Left cardiac atrium (tissue), 4 donors: ENCODE results near the gene CCDC34. TPM values are rescaled to one million over a fixed set of nuclear protein-coding genes. Genes with fewer than 3 reads are reported as not detected.

Source experiments
- ATAC-seq, 2 donors: fragments of 200-7000 bp; cut with Tn5 transposase; one replicate each; pipeline ENCODE4 v1.9.1; 2020; ENCODE audit warnings: mild to moderate bottlenecking in 2 of 2, moderate library complexity in 2 of 2
- DNase-seq: peaks from one replicate; pipeline ENCODE4 v3.0.0-alpha.2; 2020
- intact Hi-C, 2 donors: fragments of 100-400 bp; cut with DNase I; formaldehyde crosslinking; loops; one replicate each; pipeline versions ENCODE4 v1.14.1 to v1.15.1; 2022 to 2023
- total RNA-seq, 2 donors: library from RNA; stranded (reverse); fragmentation: NEBNext Ultra II Directional; extraction: Animal tissue kit (Norgen Biotek cat#: 25700); gene quantifications; one replicate each; pipeline ENCODE4 v1.2.1, GENCODE V29; 2021
- donor health status: DM: no; HTN: yes; CAD: no.
- donor health status: DM: no; HTN: yes; CAD: no; lungs with severe emphysema.
- donor health status: DM: yes; HTN: yes; CAD: no.
- donor health status: Dilated cardiomyopathy.

Gene CCDC34
- total RNA-seq, 2 donors from 2014 or later, result 2.0 to 3.0 TPM

DNA sequence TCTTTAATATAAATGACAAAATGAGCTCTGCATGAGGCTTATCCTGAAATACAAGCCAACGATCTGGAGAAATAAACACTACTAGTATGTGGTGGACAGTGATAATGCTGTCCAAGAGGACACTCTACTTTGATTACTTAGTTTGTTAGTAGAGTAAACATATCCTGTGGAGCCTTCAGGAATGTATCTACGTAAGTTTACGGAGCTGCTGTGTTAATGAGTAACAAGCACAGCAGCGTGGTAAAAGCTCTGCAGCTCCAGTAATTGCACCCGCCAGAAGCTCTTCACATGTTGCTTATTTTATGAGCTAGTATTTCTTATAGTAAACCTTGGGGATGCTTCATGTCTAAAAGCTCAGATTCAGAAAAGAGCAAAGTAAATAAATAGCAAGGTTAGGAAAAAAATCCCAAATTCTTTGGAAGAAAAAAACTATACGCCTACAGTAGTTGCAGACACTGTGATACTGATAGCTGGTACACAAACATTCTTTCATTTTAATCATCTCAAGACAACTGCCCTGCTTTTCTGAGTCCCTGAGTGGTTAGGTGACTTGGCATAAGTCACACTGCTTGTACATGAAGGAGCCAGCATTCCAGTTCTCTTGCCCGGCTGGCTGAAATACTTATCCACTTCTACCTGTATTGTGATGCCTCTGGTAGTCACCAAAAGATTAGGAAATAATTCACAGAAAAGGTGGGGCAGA is 32.7 kb upstream of the CCDC34 start:
- ATAC-seq (peak; percentile 19 to 56), DNase-seq (no peak)
- intact Hi-C loops, result no loop called here

DNA sequence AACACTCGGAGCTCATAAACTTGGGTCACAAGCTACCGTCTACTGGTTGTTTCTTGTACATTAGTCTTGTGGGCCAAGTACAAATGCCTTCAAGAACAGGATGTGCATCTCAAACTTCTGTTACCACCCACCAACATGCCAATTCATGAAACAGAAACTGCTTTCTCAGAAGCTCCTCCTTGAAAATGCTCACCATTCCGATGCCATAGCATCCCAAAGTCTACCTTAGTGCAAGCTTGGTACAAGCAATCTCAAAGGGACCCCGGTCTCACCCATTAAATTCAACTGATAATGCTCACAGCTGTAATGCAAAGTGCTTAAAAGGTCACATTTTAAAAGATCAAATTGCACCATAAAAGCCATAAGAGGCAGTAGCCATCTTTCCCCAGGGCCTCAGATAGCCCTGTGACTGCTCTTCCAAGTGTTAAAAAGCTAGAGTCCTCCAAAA is 31.8 kb upstream of the CCDC34 start:
- ATAC-seq (no peak), DNase-seq (no peak)
- intact Hi-C loops, result no loop called here

DNA sequence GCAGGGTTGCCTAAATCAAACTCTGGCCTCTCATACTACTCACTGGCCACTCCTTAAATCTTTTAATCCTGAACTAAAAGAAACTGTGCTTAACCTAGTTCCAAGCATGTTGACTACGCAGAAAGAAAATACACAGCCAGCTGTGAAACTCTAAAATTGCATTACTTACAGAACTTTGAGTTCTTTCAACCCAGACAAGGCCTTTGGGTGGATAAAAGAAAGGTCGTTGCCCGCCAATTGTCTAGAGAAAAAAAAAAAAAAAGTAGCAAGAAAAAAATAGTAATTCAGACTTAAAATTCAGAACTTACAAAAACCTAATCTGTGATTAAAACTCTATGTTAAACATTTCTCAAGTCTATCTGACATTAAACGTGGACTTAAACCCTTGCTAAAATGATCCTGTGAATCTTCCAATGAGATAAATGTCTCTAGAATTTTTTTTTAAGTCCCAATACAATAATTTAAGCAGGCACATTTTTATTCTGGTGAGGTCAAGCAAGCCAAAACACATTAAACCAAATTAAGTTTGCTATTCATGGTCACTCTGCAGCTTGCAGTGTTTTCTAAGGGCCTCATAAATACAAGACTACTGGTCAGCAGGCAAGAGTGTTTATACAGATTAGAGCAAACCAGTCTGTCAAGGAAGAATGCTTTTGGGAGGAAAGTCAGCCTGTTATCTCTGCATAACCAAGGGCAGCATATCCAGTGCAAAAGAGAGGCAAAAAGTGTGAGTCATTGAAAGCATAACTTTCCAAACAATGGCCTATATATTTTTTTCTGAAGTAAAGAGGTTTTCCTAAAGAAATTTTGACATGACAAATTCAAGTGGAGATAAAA is 29.5 kb upstream of the CCDC34 start:
- peak in 1 of 2 donors; percentile 90 for ATAC-seq
- intact Hi-C loops, result no loop called here
- DNase-seq, result no peak

DNA sequence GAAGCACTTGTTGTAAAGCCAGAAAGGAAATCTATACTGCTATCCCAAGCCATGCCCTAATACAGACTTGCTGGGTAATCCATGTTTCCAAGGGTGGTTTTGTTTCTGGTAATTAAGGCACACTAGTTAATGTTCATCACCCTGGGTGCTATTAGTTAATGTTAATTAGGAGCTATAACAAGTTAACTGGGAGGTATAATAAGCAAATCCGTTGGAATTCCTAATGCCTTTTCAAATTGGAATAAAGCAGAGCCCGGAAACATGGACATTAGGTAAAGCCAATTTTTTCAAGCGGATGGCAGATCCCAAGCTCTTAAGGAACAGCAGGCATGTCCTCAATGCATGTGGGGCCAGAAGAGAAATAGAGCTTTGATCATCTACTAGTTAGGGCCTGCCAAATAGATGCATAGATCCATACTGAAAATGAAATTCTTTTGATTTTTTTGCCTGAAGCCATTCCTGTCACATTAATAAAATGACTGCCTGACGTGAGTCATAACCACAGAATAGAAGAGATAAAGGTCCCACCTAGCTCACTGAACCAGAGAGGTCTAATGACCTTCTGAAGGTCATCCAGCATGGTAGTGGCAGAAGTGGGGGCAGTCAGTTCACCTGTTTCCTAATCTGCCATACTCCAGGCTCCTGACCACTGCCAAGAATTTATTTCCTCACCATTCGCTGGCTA is 28.5 kb upstream of the CCDC34 start:
- ATAC-seq (peak in 1 of 2 donors; percentile 40), DNase-seq (no peak)
- intact Hi-C loops, result no loop called here

DNA sequence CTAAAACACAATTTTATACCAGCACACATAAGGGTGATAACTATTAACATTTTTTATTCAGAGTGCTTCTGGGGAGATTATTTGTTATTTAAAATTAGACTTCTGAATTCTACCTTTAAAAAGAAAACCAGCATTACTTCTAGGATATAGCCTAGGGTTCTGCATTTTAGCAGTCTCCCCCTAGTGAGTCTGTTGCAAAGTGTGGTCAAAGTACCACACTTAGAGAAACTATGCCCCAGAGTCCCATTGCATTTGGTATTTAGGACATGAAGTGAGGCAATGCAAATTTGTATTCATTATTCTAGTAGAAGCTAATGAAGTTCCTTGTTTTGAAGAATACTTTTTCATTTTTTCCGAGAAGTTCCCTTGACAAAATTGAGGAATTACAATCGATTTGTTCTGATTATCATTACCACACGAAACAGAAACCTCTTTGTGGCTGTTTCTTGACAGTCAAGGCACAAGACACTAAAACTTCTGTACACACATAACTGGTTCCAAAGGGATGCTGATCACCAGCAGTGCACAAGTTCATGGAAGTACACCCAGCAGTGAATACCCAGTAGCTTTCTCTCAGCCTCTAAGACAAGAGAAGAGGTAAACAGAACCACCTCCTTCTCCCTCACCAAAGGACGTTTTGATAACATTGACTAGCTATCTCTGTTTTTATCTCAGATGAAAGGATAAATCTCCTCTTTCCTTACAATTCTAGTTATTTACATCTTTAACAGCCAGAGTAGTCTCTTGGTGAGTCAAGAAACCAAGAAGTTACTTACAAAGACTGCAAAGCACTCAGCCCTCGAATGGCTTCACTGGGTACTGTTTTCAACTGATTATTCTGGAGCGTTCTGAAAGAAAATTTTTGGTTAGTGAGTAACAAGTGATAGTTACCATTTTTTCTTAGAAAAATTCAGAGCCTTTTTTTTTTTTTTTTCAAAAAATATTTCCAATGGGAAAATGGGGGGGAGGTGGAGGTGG is 27.6 kb upstream of the CCDC34 start:
- ATAC-seq (peak in 1 of 2 donors; percentile 34), DNase-seq (no peak)
- intact Hi-C loops, result no loop called here

DNA sequence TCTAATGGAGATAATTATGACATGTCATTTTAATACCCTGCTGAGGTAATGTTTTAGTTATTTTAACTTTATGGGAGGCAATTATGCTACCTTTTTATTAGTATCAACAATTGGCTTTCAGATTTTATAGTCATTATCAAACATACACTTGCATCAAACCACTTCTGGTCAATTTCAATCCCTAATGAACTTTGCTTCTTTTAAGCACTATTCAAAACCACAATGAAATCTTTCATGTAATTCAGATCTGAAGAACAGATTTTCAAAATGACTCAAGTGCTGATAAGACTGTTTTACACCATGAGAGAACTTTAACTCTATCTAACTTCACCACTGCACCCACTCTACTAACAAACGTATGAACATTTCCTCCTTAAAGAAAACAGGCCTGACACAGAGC is 25.9 kb upstream of the CCDC34 start:
- ATAC-seq, result no peak
- intact Hi-C loops, result no loop called here

DNA sequence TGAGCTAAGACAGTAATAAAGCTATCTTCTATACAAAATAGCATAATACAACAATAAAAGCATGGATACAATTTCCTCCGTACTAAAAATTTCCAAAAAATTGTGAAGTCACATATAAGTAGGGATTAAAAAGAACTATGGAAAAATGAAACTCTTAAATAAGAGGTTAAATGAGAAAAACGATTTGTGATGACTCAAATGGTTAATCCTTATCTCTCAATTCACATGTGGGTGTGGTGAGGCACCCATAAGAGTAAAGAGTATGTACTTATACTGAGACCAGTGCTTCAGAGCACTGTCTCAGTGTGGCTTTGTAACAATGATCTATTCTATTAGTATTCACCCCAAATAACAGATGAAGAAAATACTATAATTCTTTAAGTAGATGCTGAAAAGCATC is 25.0 kb upstream of the CCDC34 start:
- intact Hi-C loops, result no loop called here
- DNase-seq (no peak), ATAC-seq (no peak)

More for the DNA sequence above, 25.9 kb upstream of the CCDC34 start:
- no peak for DNase-seq

DNA sequence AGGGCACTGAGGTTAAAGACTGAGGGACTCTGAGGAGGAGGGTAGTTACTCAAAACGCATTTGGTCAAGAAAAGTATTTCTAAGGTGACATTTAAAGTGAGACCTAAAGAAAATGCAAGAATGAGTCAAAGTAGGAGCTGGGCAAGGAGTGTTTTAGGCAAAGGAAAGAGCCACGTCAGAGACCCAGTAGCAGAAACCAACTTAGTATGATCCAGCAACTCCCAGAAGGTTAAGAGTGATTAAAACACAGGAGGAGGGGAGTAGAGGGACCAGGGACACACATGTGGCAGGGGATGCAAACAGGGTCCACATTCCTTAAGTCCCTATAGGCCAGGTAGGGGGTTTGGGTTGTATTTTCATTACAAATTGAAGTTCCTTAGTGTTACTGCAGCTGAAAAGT is 24.3 kb upstream of the CCDC34 start:
- intact Hi-C loops, result no loop called here
- no peak for DNase-seq
- no peak for ATAC-seq

DNA sequence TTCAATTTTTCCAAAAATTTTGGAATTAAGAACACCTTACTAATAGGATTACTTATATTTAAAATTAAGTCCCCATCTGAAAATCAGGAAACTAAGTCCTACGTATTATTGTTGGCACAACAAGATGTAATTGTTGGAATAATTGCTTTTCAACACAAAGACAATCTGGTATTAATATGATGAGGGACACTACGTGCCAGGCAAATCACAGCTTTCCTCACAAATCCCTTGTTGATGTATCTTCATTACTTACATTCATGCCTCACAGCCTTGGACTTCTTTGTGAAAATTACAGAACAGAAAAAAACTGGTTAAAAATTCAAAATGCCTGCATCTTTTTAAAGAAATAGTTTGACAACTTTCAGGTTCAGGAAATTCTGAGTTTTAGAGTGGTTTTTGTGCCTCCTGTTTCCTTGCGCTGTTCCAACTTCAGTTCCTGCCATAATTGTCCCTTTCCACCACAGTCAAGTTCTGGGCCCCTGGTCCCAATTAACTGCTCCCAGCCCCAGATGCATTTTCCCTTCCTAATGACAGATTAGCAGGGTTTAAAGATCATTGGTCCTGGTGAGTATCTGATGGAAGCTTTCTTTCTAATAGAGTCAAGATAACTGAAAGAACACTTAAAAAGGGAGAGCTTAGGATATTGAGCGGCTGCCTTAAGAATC is 23.3 kb upstream of the CCDC34 start:
- ATAC-seq (no peak), DNase-seq (no peak)
- intact Hi-C loops, result no loop called here

DNA sequence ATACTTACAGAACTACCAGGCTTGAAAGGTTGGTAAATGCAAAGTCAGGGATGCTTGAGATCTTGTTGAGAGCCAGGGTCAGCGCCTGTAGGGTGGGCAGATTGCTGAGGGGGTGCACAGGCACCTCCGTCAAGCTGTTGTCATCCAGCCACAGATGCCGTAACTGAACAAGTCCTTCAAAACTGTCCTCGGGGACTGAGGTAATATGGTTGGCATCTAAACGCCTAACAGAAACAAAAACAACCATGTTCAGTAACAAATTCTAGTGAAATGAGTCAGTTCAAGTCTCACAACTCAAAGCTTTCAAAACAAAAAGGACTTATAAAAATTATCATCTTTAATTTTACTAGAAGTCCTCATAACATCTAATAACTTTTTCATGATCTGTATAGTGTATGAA is 22.2 kb upstream of the CCDC34 start:
- peak; percentile 26 for DNase-seq
- intact Hi-C loops, result no loop called here
- ATAC-seq, result peak in 1 of 2 donors; percentile 78

DNA sequence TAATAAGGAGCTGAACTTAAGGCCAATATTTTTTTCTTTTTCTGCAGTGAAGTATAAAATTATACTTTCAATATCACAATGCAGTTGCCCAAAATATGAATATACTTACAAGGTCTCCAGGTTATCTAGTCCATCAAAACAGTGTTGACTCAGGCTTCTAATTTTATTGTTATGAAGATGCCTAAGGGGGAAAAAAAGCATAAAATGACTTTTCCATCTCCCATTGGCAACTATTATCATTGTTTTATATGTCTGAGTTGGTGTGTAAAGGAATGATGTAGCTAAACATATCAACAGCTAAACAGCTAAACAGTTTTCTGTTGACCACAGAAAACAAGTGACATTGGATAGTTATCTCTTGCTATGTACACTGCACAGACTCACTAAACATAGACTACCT is 21.2 kb upstream of the CCDC34 start:
- intact Hi-C loops, result no loop called here
- no peak for ATAC-seq
- DNase-seq, result no peak

DNA sequence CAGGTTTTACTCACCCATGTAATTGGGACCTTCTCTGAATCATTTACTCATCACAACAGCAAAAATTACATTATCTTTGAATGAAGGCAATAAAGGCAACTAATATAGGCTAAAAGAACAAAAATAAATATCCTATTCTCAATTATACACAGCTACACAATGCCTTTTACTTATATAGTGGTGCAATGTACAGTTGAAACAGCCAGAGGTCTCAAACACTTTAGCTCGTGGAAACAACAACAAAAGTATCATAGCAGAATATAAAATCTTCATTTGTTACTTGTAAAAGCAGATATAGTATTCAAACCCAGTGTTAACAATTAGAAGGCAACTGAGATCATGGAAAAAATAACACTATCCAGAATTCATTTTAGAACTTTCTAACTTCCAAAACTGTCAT is 20.6 kb upstream of the CCDC34 start:
- DNase-seq (no peak), ATAC-seq (no peak)
- intact Hi-C loops, result no loop called here

DNA sequence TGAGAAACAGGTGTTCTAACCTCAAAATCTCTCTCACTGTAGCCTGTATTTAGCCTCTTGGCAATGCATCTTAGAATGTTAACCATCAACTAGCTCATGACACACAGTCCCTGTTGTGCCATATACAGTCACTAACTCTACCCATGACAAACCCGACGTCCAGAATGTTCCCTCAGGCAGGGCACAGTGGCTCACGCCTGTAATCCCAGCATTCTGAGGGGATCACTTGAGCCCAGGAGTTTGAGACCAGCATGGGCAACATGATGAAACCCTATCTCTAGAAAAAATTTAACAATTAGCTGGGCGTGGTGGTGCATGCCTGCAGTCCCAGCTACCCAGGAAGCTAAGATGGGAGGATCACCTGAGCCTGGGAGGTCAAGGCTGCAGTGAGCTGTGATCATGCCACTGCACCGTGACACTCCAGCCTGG is 18.2 kb upstream of the CCDC34 start:
- DNase-seq, result no peak
- intact Hi-C loops, result no loop called here
- no peak for ATAC-seq

DNA sequence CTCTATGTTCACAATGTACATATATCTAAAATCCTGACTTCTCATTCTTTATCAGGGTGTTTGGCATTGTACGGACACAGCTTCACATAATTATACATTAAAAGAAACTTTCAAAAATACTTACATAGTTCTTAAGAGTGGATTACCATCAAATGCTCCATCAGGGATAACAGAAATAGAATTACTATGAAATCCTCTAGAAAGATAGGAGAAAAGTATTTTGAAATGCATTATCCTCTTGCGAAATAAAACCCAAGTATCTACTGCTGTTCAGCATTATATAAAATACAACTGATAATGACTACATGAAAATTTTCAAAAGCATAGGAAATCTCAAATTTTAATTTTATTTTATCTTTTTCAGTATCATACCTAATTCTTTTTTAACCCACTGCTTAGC is 17.8 kb upstream of the CCDC34 start:
- ATAC-seq, result no peak
- DNase-seq, result no peak
- intact Hi-C loops, result no loop called here

DNA sequence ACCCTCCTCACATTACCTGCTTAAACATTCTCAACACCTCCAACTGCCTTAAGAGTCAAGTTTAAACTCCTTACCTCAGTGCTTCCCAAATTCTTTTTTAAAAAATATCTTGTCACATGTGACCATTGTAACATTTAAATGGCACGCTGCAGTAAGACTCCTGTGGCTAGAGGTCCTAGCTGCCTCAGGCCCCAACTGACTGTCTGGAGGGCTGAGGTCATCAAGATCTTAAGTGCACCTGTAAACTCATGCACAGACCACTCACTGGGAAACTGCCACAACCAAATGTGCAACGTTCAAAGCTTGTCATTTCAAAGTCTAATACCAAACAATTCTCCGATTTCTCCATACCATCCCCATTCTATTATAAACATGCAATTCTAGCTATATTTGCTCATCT is 16.4 kb upstream of the CCDC34 start:
- DNase-seq, result no peak
- intact Hi-C loops, result no loop called here
- no peak for ATAC-seq

DNA sequence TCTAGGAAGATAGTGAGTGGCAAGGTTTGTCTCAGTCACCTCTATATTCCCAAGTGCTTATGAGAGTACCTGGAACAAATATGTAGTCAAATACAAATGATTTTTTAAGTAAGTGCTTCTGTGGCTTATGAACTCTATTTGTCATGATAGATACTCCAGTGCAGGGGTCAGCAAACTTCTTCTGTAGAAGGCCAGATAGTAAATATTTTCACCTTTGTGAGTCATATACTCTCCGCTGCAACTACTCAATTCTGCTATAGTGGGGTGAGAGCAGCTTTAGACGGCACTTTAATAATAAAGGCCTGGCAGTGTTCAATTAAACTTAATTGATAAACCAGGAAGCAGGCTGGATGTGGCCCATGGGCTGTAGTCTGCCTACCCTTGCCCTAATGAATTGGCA is 12.4 kb upstream of the CCDC34 start:
- intact Hi-C loops, result no loop called here
- no peak for DNase-seq
- no peak for ATAC-seq

DNA sequence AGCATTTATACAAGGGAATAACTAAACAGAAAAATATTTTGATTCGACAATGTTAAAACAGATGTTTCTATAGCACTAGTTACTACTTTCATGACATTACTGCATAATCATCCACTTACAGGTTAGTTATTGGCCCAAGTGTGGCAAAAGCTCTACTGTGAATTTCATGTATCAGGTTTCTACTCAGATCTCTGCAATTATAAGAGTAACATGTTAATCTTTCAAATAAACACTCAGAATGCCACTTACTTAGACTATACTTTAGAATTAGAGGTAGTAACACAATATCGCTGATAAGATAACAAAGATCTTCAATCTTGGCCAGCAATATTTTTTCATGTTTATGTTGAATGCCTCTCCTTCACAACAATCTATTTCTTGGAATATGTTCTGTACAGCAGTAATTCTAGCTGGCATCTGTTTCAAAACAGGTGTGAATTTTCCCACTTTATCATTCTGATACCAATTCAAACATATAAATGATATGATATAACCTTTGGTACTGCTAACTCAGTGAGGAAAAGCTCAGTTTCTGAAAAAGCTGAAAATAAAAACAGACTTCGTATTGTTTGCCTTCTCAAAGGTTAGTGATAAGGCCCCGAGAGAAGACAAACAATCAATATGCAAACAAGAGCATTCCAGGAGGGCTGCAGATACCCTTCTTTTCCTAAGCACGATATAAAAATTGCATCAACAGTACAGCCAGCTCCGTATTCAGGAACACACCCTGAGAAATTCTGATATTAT is 11.0 kb upstream of the CCDC34 start:
- intact Hi-C loops, result no loop called here
- no peak for ATAC-seq
- DNase-seq, result no peak

DNA sequence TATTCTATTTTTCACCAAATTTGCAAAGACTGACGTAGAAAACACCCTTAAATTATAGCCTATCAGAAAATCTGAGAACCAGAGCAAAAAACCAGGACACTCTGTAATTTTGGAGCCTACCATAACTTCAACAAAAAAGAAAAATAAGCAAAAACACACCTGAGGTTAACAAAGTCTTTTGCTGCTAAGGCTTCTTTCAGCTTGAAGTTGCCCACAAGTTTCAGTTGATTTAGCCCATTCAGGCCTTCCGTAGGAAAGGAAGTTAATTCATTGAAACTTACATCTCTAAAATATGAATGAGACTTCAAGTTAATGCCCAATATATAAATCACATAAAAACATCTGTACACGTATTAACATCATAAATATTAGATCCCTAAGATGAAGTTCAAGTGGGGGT is 10.4 kb upstream of the CCDC34 start:
- DNase-seq (no peak), ATAC-seq (no peak)
- intact Hi-C loops, result no loop called here
